Activated B cell treated with CpG ODN at 0.5 μM for 24 hours (primary cell): ENCODE data around the gene BGN. TPM values are rescaled to one million over a fixed set of nuclear protein-coding genes. Genes with fewer than 3 reads are reported as not detected.

ENCODE experiments used
- ATAC-seq: fragments of 200-7000 bp; cut with Tn5 transposase; one replicate; pipeline ENCODE4 v1.10.0; 2021; ENCODE audit warnings: low read depth, mild to moderate bottlenecking, moderate library complexity
- CTCF ChIA-PET: fragments of 350-600 bp; sonication (Branson Sonifier 250); formaldehyde crosslinking; loops from one replicate; lab custom pipeline; 2021; ENCODE audit warnings: antibody characterized with exemption; lab: Charles Lee
- POLR2A ChIA-PET: fragments of 350-600 bp; sonication (Branson Sonifier 250); formaldehyde crosslinking; loops from one replicate; lab custom pipeline; 2021; ENCODE audit warnings: antibody characterized with exemption; lab: Charles Lee
- DNase-seq: peaks from one replicate; pipeline ENCODE4 v3.0.0; 2022
- H3K27ac Mint-ChIP-seq: one replicate; pipeline ENCODE4 v1.8.0; 2020; ENCODE audit warnings: mixed read lengths
- H3K27me3 Mint-ChIP-seq: one replicate; pipeline ENCODE4 v1.8.0; 2021; ENCODE audit warnings: mixed read lengths
- H3K36me3 Mint-ChIP-seq: one replicate; pipeline ENCODE4 v1.8.0; 2021; ENCODE audit warnings: low read depth, mixed read lengths
- H3K4me1 Mint-ChIP-seq: one replicate; pipeline ENCODE4 v1.8.0; 2021; ENCODE audit warnings: mixed read lengths
- H3K4me3 Mint-ChIP-seq: one replicate; pipeline ENCODE4 v1.8.0; 2020; ENCODE audit warnings: mild to moderate bottlenecking, mixed read lengths
- H3K9me3 Mint-ChIP-seq: one replicate; pipeline ENCODE4 v1.8.0; 2020; ENCODE audit warnings: mixed read lengths
- intact Hi-C: fragments of 100-400 bp; cut with micrococcal nuclease; formaldehyde crosslinking; loops from one replicate; pipeline ENCODE4 v1.15.1; 2024
- total RNA-seq: library from RNA; stranded (reverse); gene quantifications from 2 replicates; pipeline ENCODE4 v1.2.3, GENCODE V29; 2022
- TF ChIP-seq, protein P1 (sequence below): fragments of 200-600 bp; IDR thresholded peaks from one replicate; pipeline ENCODE4 v1.8.0; 2022; ENCODE audit warnings: antibody characterized with exemption, mild to moderate bottlenecking

The BGN gene
- total RNA-seq, 1 donor from 2014 or later: not detected

DNA sequence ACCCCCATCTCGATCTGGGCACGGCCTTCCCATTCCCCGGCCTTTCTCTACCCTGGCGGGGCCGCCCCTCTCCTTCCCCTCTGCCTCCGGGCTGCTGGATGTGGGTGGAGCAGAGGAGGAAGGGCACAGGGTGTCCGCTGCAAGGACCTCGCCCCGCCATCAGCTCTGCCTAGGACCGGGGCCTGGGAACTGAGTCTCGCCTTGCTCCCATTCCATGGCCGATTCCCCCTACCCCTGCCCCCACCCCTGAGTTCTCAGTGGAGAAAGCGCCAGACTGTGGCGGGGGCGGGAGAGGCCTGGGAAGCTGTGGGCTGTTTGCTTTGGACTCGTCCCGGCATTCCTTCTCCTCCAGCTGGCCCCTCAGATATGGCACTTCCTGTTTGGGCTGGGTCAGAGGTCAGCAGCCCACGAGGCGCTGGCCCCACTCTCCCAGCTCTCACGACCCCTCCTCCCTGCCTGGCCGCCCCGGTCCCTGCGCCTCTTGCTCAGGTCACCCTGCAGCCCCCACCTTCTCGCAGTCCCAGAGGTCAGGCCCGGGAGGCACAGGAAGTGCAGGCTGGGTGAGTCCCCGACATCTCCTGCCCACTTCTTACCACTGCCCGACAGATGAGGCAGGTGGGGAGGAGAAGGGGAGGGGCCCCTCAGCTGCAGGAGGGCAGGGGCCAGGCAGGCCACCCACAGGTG is 6.4 kb upstream of the BGN start:
- Mint-ChIP-seq H3K27me3 (peaks cover 2% of the 10 kb centered on the region), H3K4me1 (no peaks in the 10 kb centered on the region), H3K4me3 (no peak overlapping the region), H3K36me3 (no peaks in the 10 kb centered on the region), H3K9me3 (no peaks in the 10 kb centered on the region), H3K27ac (no peak overlapping the region)
- DNase-seq: no peak
- ChIA-PET POLR2A (no interaction called here), CTCF (no interaction called here)
- no peak for ATAC-seq
- intact Hi-C loops: no loop called here
- TF ChIP-seq, protein P1, sequence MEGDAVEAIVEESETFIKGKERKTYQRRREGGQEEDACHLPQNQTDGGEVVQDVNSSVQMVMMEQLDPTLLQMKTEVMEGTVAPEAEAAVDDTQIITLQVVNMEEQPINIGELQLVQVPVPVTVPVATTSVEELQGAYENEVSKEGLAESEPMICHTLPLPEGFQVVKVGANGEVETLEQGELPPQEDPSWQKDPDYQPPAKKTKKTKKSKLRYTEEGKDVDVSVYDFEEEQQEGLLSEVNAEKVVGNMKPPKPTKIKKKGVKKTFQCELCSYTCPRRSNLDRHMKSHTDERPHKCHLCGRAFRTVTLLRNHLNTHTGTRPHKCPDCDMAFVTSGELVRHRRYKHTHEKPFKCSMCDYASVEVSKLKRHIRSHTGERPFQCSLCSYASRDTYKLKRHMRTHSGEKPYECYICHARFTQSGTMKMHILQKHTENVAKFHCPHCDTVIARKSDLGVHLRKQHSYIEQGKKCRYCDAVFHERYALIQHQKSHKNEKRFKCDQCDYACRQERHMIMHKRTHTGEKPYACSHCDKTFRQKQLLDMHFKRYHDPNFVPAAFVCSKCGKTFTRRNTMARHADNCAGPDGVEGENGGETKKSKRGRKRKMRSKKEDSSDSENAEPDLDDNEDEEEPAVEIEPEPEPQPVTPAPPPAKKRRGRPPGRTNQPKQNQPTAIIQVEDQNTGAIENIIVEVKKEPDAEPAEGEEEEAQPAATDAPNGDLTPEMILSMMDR: no peak

DNA sequence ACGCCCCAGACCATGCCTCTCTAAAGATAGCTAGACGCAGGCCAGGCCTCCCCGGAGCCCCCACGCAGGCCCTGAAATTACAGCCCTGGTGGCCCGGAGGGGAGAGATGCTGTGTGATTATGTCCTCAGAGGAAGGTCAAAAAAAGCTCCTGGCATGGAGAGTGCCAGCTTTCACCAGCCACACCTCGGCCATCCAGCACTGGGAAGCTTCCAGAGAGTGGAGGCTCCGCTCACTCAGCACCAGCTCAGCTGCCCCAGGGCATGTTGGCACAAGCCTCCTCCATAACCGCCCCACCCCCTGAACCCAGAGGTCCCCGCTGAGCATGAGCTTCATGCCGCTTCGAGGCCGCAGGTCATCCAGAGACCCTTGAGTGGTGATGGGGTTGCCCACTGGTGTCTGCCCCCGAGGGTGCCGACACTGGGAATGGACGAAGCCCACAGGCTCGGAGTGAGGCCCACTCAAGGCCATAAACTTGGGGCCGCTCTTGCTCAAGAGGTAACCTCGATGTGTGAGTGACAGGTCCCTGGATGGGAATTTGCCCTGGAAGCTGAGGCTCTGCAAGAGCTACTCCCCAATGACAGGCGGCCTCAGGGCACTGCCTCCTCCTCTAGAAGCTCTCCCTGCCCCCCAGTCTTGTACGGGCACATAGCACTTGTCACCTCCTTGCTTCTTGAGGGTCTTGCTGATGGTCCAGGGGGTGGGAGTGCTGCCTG is 4.4 kb upstream of the BGN start:
- TF ChIP-seq, protein P1: no peak
- Mint-ChIP-seq H3K4me3 (no peak overlapping the region), H3K27ac (no peak overlapping the region), H3K27me3 (peaks cover 2% of the 10 kb centered on the region), H3K9me3 (no peaks in the 10 kb centered on the region), H3K36me3 (no peaks in the 10 kb centered on the region), H3K4me1 (no peaks in the 10 kb centered on the region)
- intact Hi-C loops: no loop called here
- no peak for ATAC-seq
- CTCF ChIA-PET: no interaction called here
- no peak for DNase-seq
- POLR2A ChIA-PET: no interaction called here

DNA sequence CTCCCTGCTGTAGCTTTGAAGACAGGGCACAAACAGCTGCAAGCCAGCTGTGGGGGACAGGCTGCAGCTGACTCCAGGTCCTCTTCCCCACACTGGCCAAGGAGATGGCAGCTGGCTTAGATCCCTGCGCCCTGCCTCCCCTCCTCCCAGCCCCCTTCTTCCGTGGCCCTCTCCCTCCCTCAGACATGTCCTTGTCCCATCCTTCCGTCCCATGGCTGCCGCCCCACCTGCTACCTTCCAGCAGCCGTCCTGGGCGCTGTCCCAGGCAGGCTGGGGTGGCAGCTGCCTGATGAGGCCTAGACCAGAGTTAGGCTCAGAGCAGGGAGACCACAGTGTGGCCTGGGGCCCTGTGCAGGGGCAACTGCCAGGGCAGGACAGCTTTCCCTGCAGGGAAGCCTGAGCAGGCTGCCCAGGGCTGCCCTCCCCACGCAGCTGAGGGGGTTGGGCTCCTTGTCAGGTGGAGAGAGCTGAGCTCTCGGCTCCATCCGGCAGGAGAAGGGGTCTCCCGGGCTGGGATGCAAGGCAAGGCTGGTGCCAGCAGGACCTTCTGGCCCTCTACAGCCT is 3.3 kb upstream of the BGN start:
- H3K36me3 Mint-ChIP-seq: no peaks in the 10 kb centered on the region
- no peaks in the 10 kb centered on the region for H3K4me1 Mint-ChIP-seq
- TF ChIP-seq, protein P1: no peak
- H3K4me3 Mint-ChIP-seq: no peak overlapping the region
- POLR2A ChIA-PET: no interaction called here
- no peak for DNase-seq
- H3K9me3 Mint-ChIP-seq: no peaks in the 10 kb centered on the region
- H3K27ac Mint-ChIP-seq: no peak overlapping the region
- H3K27me3 Mint-ChIP-seq: peaks cover 1% of the 10 kb centered on the region
- intact Hi-C loops: no loop called here
- CTCF ChIA-PET: no interaction called here
- no peak for ATAC-seq

DNA sequence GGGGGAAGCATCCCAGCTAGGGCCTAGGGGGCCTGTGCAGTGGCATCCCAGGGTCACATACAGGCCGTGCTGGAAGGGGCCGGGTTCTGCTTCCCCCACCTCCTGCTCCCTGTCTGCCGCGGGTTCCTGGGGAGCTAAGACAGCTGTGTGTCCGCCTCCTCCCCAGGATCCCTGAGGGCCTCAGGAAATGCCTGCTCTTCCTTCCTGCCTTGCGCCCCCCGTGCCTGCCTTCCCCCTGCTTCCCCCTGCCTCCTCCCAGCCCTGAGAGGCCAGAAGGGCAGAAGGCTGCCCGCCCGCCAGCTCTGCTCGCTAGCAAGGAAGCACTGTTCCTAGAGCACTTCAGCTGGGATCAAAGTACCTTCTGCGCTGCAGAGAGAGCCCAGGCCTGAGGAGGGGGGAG is 2.9 kb upstream of the BGN start:
- no peaks in the 10 kb centered on the region for H3K4me1 Mint-ChIP-seq
- POLR2A ChIA-PET: no interaction called here
- no peaks in the 10 kb centered on the region for H3K9me3 Mint-ChIP-seq
- no peak overlapping the region for H3K4me3 Mint-ChIP-seq
- CTCF ChIA-PET: no interaction called here
- no peaks in the 10 kb centered on the region for H3K36me3 Mint-ChIP-seq
- TF ChIP-seq, protein P1: no peak
- H3K27ac Mint-ChIP-seq: no peak overlapping the region
- DNase-seq (no peak), ATAC-seq (no peak)
- intact Hi-C loops: no loop called here
- no peaks in the 10 kb centered on the region for H3K27me3 Mint-ChIP-seq

DNA sequence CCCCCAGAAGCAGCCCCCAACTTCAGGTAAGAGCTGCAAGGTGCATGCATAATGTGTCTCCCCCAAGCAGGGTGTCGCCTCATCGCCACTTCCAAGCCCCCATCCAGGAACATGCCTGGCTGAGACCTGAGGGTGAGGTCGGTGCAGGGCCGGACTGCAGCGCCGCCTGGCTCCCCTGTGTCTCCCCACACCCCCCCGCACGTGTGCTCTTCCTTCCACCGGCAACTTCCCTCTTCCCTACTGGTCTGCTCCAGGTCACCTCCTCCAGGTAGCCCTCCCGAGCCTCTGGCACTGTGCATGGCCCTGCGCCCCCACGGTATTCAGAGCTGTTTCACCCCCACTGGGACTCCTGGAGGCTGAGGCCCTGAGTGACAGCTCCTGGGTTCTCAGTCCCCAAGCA is 2.2 kb upstream of the BGN start:
- Mint-ChIP-seq H3K27ac (no peak overlapping the region), H3K27me3 (no peaks in the 10 kb centered on the region), H3K4me3 (no peak overlapping the region), H3K36me3 (no peaks in the 10 kb centered on the region), H3K4me1 (no peaks in the 10 kb centered on the region), H3K9me3 (no peaks in the 10 kb centered on the region)
- POLR2A ChIA-PET: no interaction called here
- TF ChIP-seq, protein P1: no peak
- intact Hi-C loops: no loop called here
- ATAC-seq (no peak), DNase-seq (no peak)
- CTCF ChIA-PET: no interaction called here
